HG03139 (cell line): ENCODE results near the gene UHRF1.
"Not testable (repeated sequence)": the region's sequence is repeated elsewhere in the genome, so short reads cannot be mapped to it uniquely, and the experiment has no call there.

ENCODE experiments used
- ATAC-seq: cut with Tn5 transposase; IDR thresholded peaks from one replicate; pipeline ENCODE4 v1.9.1; 2021; ENCODE audit not compliant: unreplicated experiment

Gene UHRF1

DNA sequence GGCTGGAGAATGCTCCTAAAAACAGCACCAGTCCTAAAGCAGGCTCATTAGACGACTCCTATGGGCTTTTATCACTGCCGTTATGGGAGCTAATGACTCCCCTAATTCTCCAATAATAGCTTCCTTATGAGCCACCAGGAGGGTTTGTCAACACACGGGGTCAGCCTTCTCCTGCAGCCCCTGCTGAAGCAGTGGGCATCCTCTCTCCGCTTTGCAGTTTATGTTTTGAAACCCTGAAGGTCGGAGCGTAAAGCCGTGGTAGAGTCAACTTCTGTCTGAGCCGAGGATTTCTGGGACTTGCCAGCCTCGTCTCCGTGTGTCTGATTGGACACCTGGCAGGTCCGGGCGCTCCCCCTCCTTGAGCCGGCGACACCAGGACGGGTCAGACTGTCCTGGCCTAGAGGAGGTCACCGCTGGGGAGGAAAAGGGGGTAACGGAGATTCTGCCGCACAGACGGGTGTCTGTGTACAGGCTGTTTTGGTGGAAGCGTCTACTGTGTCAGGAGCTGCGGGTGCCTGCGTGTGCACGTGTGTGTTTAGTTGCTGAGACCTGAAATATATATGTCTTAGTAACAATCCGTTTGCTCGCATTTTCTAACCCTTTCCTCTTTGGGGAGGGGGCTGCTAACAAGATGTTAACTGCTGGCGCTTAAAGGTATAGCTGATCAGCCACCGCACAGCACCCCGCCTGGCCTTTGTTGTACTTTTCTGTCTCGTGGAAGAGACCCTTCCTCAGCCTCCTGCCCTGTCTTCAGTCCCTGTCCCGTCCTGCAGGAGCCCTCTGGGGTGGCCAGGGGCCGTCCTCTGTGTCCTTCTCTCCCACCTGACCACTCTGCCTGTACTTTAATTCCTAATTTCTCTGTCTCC, 61.5 kb downstream of the UHRF1 start:
- no peak for ATAC-seq

DNA sequence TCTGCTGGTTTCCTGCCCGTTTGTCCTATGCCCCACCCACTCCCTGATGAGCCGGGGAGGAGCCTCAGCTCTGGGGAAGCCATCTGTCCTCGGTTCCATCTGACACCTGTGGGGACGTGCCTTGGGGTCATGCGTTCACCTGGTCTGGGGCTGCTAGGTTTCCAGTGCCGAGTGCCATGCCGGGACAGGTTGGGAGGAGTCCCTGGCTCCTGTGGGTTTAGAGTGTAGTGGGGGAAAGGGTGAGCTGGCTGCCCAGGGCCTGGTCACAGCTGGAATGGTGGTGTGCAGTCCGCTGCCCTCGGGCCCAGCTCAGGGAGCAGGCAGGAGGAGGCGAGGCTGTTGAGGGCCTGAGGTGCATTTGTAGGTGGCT, 62.1 kb downstream of the UHRF1 start:
- no peak for ATAC-seq

- no peak for ATAC-seq
Measured at GRCh38 chr19:4971816-4972495, 62.7 kb downstream of the UHRF1 start.

DNA sequence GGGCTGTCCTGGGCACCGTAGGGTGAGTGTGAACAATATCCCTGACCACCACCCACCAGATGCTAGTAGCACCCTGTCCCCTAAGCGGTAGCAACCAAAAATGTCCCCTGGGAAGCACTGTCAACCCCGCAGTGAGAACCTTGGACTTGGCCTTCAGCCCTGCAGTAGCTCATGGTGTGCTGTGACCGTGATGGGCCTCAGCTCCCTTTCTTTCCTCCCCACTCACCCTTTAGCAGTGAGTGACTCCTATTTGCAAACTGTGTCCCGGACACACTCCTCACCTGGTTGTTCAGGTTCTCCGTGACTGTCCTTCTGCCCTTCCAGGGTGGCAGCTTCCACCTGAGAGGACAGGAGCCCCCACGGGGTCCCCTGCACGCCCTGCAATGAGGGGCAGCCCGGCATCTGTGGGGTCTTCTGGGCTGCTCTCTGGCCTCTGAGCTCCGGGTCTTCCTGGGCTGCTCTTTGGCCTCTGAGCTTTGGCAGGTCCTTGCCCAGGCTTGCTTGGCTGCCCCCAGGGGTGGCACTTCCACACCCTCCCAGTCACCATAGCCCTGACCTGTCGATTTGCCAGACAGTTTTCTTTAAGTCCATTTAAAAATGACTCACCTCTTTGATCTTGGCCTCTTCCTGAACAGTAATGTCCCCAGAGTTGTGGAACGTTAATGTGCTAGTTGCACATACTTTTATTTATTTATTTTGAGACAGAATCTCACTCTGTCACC, 63.4 kb downstream of the UHRF1 start:
- no peak for ATAC-seq

GRCh38 chr19:4974880-4975469, 65.7 kb downstream of the UHRF1 start:
- no peak for ATAC-seq

GRCh38 chr19:4975601-4976000, 66.3 kb downstream of the UHRF1 start:
- ATAC-seq, result not testable (repeated sequence)

DNA sequence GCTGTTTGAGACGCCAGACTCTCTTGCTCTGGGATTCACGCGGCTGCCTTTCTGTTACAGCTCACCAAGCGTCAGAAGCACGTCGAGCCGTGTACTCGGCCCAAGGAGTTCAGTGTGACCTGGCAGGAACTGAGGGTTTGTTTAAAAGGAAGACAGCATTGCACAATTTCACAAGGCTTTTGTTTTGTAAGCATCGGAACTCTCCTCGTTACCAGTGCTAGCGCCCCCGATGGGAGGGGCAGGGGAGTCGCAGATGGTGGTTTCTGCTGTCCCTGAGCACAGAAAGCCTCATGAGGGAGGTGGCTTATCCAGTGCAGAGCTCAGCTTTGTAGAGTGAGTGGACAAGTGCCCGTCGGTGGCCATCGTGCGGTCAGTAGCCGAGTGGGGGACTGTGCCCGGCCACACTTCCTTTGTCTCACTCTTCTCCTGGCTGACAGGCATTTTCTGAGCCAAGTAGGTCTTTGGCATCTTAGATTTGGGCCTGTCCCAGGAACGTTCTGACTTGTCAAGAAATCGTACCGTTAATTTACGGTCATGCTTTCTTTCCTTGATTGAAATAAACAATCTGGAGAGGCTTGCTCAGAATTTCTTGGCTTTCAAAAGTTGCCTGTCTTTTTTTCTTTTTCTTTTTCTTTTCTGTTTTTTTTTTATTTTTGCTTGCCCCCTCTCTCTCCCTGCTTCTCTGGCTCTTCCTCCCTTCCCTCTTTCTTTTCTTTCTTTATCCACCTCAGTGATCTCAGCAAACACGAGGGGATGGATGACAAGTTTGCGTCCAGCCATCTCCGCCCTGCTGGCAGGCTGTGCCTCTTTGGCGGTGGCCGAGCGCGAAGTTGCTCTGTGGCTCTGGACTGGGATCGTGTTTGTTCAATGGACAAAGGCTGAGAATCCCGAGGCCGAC, 67.3 kb downstream of the UHRF1 start:
- no peak for ATAC-seq

GRCh38 chr19:4977299-4978174, 68.2 kb downstream of the UHRF1 start:
- ATAC-seq, result no peak

DNA sequence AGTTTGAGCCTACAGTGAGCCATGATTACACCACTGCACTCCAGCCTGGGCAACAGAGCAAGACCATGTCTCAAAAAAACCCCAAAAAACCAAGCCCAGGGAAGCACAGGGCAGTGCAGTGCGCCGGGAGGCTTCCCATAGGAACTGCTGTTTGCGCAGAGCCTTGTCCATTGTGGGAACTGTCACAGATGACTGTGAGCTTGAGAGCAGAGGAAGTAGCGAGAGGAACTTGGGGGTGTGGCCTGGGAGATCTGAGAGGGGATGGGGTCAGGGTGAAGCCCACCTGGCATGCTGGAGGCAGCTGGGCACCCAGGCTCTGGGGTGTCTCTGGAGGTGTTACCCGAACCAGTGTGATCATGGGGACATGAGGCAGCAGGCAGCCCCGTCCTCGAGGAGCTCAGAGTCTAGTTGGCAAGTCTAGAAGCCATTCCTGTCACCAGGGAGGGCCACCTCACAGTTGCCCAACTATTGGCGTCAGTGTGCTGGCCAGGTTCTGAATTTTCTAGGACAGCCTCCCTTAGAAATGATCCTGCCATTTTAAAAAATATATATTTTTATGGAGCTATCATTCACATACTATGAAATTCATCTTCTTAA, 70.0 kb downstream of the UHRF1 start:
- no peak for ATAC-seq

GRCh38 chr19:4980067-4980466, 70.8 kb downstream of the UHRF1 start:
- no peak for ATAC-seq

DNA sequence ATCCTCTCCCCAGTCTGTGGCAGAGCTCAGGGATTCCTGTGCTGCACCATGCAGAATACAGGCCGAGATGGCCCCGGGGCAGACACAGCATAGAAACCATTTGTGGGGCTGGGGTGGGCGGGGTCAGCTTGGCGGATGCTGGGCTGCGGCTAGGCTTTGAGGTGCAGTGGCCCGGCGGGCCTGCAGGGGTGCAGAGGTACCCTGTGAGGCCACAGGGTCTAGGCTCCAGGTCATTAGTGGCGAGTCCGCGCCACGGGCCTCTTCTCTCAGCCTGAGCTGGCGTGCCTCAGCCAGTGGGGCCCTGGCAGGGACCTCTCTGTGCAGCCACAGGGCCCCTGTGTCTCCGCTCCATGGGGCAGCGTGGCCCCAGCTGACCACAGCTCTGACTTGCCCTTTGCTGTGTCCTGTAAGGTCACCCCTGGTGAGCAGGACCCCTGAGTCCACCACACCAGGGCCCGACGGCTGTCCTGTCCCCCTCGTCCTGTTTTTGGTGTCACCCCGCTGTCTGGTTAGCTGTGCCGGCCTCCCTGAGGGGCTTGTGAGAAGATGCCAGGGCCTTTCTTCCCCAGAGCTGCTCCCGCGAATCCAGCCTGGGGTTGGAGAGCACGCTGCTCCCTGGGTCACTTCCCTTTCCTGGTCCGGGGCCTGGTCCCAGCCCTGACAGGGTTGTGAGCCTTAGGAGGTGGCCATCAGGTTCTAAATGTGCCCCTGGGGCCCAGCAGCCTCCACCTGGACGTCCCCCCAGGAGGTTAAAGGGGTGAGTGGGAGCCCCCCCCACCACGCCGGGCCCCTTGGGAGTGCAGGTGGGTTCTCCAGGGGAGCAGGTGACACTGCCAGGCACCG, 71.8 kb downstream of the UHRF1 start:
- no peak for ATAC-seq

- no peak for ATAC-seq
Measured at GRCh38 chr19:4981681-4981958, 72.3 kb downstream of the UHRF1 start.

- ATAC-seq, result no peak
Measured at GRCh38 chr19:4983346-4984105, 74.2 kb downstream of the UHRF1 start.

DNA sequence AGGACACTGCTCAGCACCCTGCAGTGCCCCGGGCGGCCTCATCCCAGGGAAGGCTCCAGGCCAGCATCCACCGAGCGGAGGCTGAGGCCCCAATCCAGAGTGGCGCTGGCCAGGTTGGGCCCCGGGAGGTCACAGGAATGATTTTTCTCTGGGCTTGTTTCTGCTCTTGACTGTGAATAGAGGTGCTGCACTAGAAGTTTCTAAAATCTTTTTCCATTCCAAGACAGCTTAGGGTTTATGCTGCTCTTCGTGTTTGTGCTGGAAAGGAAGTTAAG, 74.7 kb downstream of the UHRF1 start:
- no peak for ATAC-seq

DNA sequence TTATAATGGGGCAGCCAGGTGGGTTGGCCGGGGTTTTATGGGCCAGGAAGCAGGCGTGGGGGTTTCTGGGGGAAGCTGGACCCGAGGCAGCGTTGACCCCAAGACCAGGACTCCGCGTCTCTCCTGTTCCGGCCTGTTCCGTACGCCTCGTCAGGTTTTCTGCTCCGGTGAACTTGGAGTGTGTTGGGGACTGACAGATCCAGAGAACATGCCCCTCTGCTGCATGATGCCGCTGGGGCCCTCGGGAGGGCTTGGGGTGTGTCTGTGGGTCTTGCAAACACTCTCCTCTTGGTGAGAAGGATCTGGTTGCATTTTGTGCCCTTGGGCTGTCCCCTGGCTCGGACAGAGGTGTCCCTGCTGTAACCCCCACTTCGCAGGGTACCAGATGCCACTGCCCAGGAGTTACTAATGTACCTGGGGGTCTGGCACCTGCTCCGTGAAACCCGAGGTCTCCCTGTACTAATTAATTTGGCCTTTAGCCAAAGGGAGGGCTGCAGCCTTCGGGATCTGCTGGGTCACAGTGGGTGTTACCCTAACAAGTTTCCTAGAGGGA, 75.2 kb downstream of the UHRF1 start:
- no peak for ATAC-seq

GRCh38 chr19:4985551-4985991, 76.3 kb downstream of the UHRF1 start:
- ATAC-seq, result no peak

GRCh38 chr19:4986056-4986455, 76.8 kb downstream of the UHRF1 start:
- ATAC-seq, result no peak

- no peak for ATAC-seq
Measured at GRCh38 chr19:4986471-4986891, 77.2 kb downstream of the UHRF1 start.
